NOMO-1 (cell line): ENCODE measurements around the gene FUCA2.
"Not testable (repeated sequence)": the region's sequence is repeated elsewhere in the genome, so short reads cannot be mapped to it uniquely, and the experiment has no call there.

Experiments
- DNase-seq, 2 experiments: peaks; one replicate each; lab custom pipeline; 2025; ENCODE audit not compliant: unreplicated experiment in 2 of 2; lab: John Stamatoyannopoulos, UW

The FUCA2 gene

GRCh38 chr6:143536866-143537691, 25.6 kb upstream of the FUCA2 start:
- DNase-seq, result peak; percentile 81 to 83

- peak; percentile 36 to 53 for DNase-seq
Measured at GRCh38 chr6:143536461-143536865, 24.9 kb upstream of the FUCA2 start.

GRCh38 chr6:143535189-143535614, 23.7 kb upstream of the FUCA2 start:
- DNase-seq, result no peak

- no peak for DNase-seq
Measured at GRCh38 chr6:143531720-143532499, 20.4 kb upstream of the FUCA2 start.

- peak in 1 of 2 experiments; percentile 30 for DNase-seq
Measured at GRCh38 chr6:143529095-143529494, 17.6 kb upstream of the FUCA2 start.

GRCh38 chr6:143528164-143528811, 16.8 kb upstream of the FUCA2 start:
- DNase-seq, result peak; percentile 38 to 78

- no peak for DNase-seq
Measured at GRCh38 chr6:143527677-143528076, 16.2 kb upstream of the FUCA2 start.

- peak; percentile 43 to 64 for DNase-seq
Measured at GRCh38 chr6:143525356-143525755, 13.8 kb upstream of the FUCA2 start.

- no peak for DNase-seq
Measured at GRCh38 chr6:143522039-143522600, 10.6 kb upstream of the FUCA2 start.

- no peak for DNase-seq
Measured at GRCh38 chr6:143517447-143517773, 5.9 kb upstream of the FUCA2 start.

- DNase-seq, result peak; percentile 39 to 64
Measured at GRCh38 chr6:143516690-143517446, 5.3 kb upstream of the FUCA2 start.

- no peak for DNase-seq
Measured at GRCh38 chr6:143515766-143516355, 4.3 kb upstream of the FUCA2 start.

- no peak for DNase-seq
Measured at GRCh38 chr6:143515061-143515760, 3.7 kb upstream of the FUCA2 start.

- DNase-seq, result peak in 1 of 2 experiments; percentile 14
Measured at GRCh38 chr6:143513410-143513809, 1.9 kb upstream of the FUCA2 start.

- DNase-seq, result not testable (repeated sequence)
Measured at GRCh38 chr6:143510326-143510725, 1.2 kb downstream of the FUCA2 start.

- DNase-seq, result no peak
Measured at GRCh38 chr6:143507358-143508145, 4.0 kb downstream of the FUCA2 start.

- DNase-seq, result no peak
Measured at GRCh38 chr6:143506620-143507019, 4.9 kb downstream of the FUCA2 start.

GRCh38 chr6:143506199-143506598, 5.3 kb downstream of the FUCA2 start:
- DNase-seq, result no peak

GRCh38 chr6:143505537-143505936, 6.0 kb downstream of the FUCA2 start:
- DNase-seq, result no peak
